H9 (cell line): ENCODE measurements around the gene PLA2R1. TPM values are rescaled to one million over a fixed set of nuclear protein-coding genes. Genes with fewer than 3 reads are reported as not detected.

Experiments used
- DNase-seq: peaks from one replicate; pipeline ENCODE4 v3.0.0-alpha.2; 2017
- H2AFZ ChIP-seq: one replicate; pipeline ENCODE4 v1.6.1; 2013; ENCODE audit warnings: mild to moderate bottlenecking, low read length, control low read depth, moderate library complexity
- H2AK5ac ChIP-seq: 2 replicates; pipeline ENCODE4 v1.6.1; 2013; ENCODE audit warnings: low read length, control low read depth, mixed read lengths; ENCODE audit not compliant: insufficient read length
- H2BK120ac ChIP-seq: one replicate; pipeline ENCODE4 v1.6.1; 2013; ENCODE audit warnings: low read depth, mild to moderate bottlenecking, low read length, control low read depth, inconsistent platforms; ENCODE audit not compliant: poor library complexity, severe bottlenecking
- H2BK12ac ChIP-seq: 2 replicates; pipeline ENCODE4 v1.6.1; 2013; ENCODE audit warnings: low read length, control low read depth, mixed read lengths, low read depth; ENCODE audit not compliant: insufficient read length
- H2BK15ac ChIP-seq: 2 replicates; pipeline ENCODE4 v1.6.1; 2013; ENCODE audit warnings: low read depth, low read length, control low read depth
- H2BK20ac ChIP-seq: one replicate; pipeline ENCODE4 v1.6.1; 2013; ENCODE audit warnings: low read depth, mild to moderate bottlenecking, low read length, control low read depth, inconsistent platforms; ENCODE audit not compliant: poor library complexity, severe bottlenecking
- H2BK5ac ChIP-seq: 2 replicates; pipeline ENCODE4 v1.6.1; 2013; ENCODE audit warnings: low read length, control low read depth, mixed read lengths; ENCODE audit not compliant: insufficient read length
- H3K14ac ChIP-seq: 2 replicates; pipeline ENCODE4 v1.6.1; 2013; ENCODE audit warnings: low read length, control low read depth; ENCODE audit not compliant: insufficient read depth
- H3K18ac ChIP-seq: 2 replicates; pipeline ENCODE4 v1.6.1; 2013; ENCODE audit warnings: low read depth, mild to moderate bottlenecking, mixed read lengths, low read length, control low read depth; ENCODE audit not compliant: insufficient read length
- H3K23ac ChIP-seq: 2 replicates; pipeline ENCODE4 v1.6.1; 2013; ENCODE audit warnings: low read length, control low read depth, mixed read lengths, low read depth; ENCODE audit not compliant: insufficient read length
- H3K23me2 ChIP-seq: 2 replicates; pipeline ENCODE4 v1.6.1; 2013; ENCODE audit warnings: low read depth, mild to moderate bottlenecking, mixed read lengths, low read length, control low read depth; ENCODE audit not compliant: insufficient read length, poor library complexity, severe bottlenecking
- H3K27ac ChIP-seq: 2 replicates; pipeline ENCODE4 v1.5.1; 2013; ENCODE audit warnings: low read length, control low read depth, mixed read lengths, low read depth; ENCODE audit not compliant: insufficient read length
- H3K27me3 ChIP-seq: 2 replicates; pipeline ENCODE4 v1.6.1; 2013; ENCODE audit warnings: low read length, control low read depth, inconsistent platforms; ENCODE audit not compliant: insufficient read depth
- H3K4ac ChIP-seq: 2 replicates; pipeline ENCODE4 v1.6.1; 2013; ENCODE audit warnings: low read depth, mild to moderate bottlenecking, control low read depth, inconsistent platforms, low read length, moderate library complexity
- H3K4me1 ChIP-seq: 2 replicates; pipeline ENCODE4 v1.6.1; 2013; ENCODE audit warnings: low read length, control low read depth, inconsistent platforms; ENCODE audit not compliant: insufficient read depth
- H3K4me2 ChIP-seq: 2 replicates; pipeline ENCODE4 v1.6.1; 2013; ENCODE audit warnings: low read length, control low read depth, mixed read lengths; ENCODE audit not compliant: insufficient read length, insufficient read depth
- H3K56ac ChIP-seq: 2 replicates; pipeline ENCODE4 v1.6.1; 2013; ENCODE audit warnings: low read depth, mild to moderate bottlenecking, mixed read lengths, low read length, control low read depth; ENCODE audit not compliant: insufficient read length
- H3K79me1 ChIP-seq: 2 replicates; pipeline ENCODE4 v1.6.1; 2013; ENCODE audit warnings: low read depth, mild to moderate bottlenecking, moderate library complexity, low read length, control low read depth, inconsistent platforms; ENCODE audit not compliant: insufficient read depth, poor library complexity, severe bottlenecking
- H3K79me2 ChIP-seq: 2 replicates; pipeline ENCODE4 v1.6.1; 2013; ENCODE audit warnings: low read length, control low read depth, inconsistent platforms; ENCODE audit not compliant: insufficient read depth
- H3K9ac ChIP-seq: 2 replicates; pipeline ENCODE4 v1.6.1; 2013; ENCODE audit warnings: low read length, control low read depth, mixed read lengths; ENCODE audit not compliant: insufficient read length; ENCODE audit errors: extremely low read depth
- H3K9me3 ChIP-seq: one replicate; pipeline ENCODE4 v1.6.1; 2013; ENCODE audit warnings: low read depth, low read length, inconsistent platforms; ENCODE audit not compliant: control insufficient read depth
- H3T11ph ChIP-seq: one replicate; pipeline ENCODE4 v1.6.1; 2013; ENCODE audit warnings: mild to moderate bottlenecking, low read length, control low read depth, inconsistent platforms
- H4K20me1 ChIP-seq: one replicate; pipeline ENCODE4 v1.6.1; 2013; ENCODE audit not compliant: control insufficient read depth, insufficient read length, insufficient read depth
- H4K5ac ChIP-seq: 2 replicates; pipeline ENCODE4 v1.6.1; 2013; ENCODE audit warnings: low read depth, mild to moderate bottlenecking, mixed read lengths, low read length, control low read depth; ENCODE audit not compliant: insufficient read length
- H4K8ac ChIP-seq: replicated peaks from 2 replicates; pipeline ENCODE4 v1.6.1; 2013; ENCODE audit warnings: low read length, control low read depth, mixed read lengths, low read depth; ENCODE audit not compliant: insufficient read length
- H4K91ac ChIP-seq: 2 replicates; pipeline ENCODE4 v1.6.1; 2013; ENCODE audit warnings: low read depth, mild to moderate bottlenecking, moderate library complexity, mixed read lengths, low read length, control low read depth; ENCODE audit not compliant: insufficient read length
- H3K27ac Mint-ChIP-seq, 3 experiments: 2 replicates in 2 of 3; 3 replicates in 1 of 3; pipeline ENCODE4 v1.8.0; 2020 to 2021; ENCODE audit warnings: mixed read lengths in 3 of 3, mild to moderate bottlenecking in 1 of 3, moderate library complexity in 1 of 3
- H3K27me3 Mint-ChIP-seq: 2 replicates; pipeline ENCODE4 v1.8.0; 2021; ENCODE audit warnings: low read depth, mild to moderate bottlenecking, moderate library complexity, mixed read lengths
- H3K36me3 Mint-ChIP-seq, 3 experiments: 2 replicates in 2 of 3; 3 replicates in 1 of 3; pipeline ENCODE4 v1.8.0; 2020 to 2021; ENCODE audit warnings: low read depth in 3 of 3, mixed read lengths in 3 of 3; ENCODE audit not compliant: insufficient read depth in 1 of 3
- H3K4me1 Mint-ChIP-seq, 2 experiments: 2 replicates each; pipeline ENCODE4 v1.8.0; 2020; ENCODE audit warnings: mixed read lengths in 2 of 2
- H3K4me3 Mint-ChIP-seq, 2 experiments: 2 replicates in 1 of 2; 3 replicates in 1 of 2; pipeline ENCODE4 v1.8.0; 2020 to 2021; ENCODE audit warnings: mild to moderate bottlenecking in 2 of 2, mixed read lengths in 2 of 2, moderate library complexity in 1 of 2
- H3K9me3 Mint-ChIP-seq, 2 experiments: 2 replicates in 1 of 2; 3 replicates in 1 of 2; pipeline ENCODE4 v1.8.0; 2020; ENCODE audit warnings: mild to moderate bottlenecking in 2 of 2, mixed read lengths in 2 of 2, moderate library complexity in 1 of 2
- WGBS: extraction: QIAGEN DNeasy Blood & Tissue Kit; methylation state at CpG from one replicate; pipeline ENCODE4 v1.1.7; 2013; ENCODE audit warnings: missing lambda C conversion rate, low lambda C conversion rate, mixed read lengths; ENCODE audit not compliant: insufficient read length; ENCODE audit errors: extremely low coverage; 5-methylcytosine and 5-hydroxymethylcytosine counted together
- total RNA-seq: library from RNA; stranded (reverse); gene quantifications from 2 replicates; pipeline ENCODE4 v1.2.1, GENCODE V29; 2021
- TF ChIP-seq, protein P1 (sequence below): fragments of 200-600 bp; sonication (generic); conservative IDR thresholded peaks from 3 replicates; pipeline ENCODE4 v1.8.0; 2021; ENCODE audit warnings: antibody characterized with exemption, mild to moderate bottlenecking

The PLA2R1 gene
- total RNA-seq, 1 experiment from 2014 or later = 0.83 TPM

DNA sequence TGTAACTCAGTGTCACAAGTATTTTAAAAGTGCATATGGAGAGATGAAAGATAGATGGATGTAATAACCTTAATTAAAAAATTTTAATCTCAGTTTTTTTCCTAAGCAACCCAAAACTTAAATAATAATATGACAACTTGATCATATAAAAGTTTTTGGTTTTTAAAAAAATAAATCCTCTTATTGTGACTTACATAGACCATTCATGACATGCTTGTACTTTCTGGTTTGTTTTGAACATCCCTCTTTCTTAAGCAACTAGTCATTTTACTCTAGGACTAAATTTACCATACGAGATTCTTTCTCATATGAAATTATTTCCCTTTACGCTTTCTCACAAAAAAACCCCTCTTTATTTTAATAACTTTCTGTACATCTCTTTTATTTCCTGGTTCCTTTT lies 6.5 kb upstream of the PLA2R1 start:
- no peak overlapping the region for H4K8ac ChIP-seq
- H3K4ac ChIP-seq = no peak overlapping the region
- no peak overlapping the region for H2BK12ac ChIP-seq
- no peaks in the 10 kb centered on the region for H3K4me1 ChIP-seq
- H2AFZ ChIP-seq = no peak overlapping the region
- no peaks in the 10 kb centered on the region for H3K23me2 ChIP-seq
- no peak for DNase-seq
- peaks cover 10% of the 10 kb centered on the region for H3K27me3 Mint-ChIP-seq
- no peak overlapping the region for H4K91ac ChIP-seq
- no peak overlapping the region for H3K27ac Mint-ChIP-seq
- no peaks in the 10 kb centered on the region for H3K79me1 ChIP-seq
- no peaks in the 10 kb centered on the region for H4K20me1 ChIP-seq
- no peaks in the 10 kb centered on the region for H3K9me3 ChIP-seq
- TF ChIP-seq, protein P1, sequence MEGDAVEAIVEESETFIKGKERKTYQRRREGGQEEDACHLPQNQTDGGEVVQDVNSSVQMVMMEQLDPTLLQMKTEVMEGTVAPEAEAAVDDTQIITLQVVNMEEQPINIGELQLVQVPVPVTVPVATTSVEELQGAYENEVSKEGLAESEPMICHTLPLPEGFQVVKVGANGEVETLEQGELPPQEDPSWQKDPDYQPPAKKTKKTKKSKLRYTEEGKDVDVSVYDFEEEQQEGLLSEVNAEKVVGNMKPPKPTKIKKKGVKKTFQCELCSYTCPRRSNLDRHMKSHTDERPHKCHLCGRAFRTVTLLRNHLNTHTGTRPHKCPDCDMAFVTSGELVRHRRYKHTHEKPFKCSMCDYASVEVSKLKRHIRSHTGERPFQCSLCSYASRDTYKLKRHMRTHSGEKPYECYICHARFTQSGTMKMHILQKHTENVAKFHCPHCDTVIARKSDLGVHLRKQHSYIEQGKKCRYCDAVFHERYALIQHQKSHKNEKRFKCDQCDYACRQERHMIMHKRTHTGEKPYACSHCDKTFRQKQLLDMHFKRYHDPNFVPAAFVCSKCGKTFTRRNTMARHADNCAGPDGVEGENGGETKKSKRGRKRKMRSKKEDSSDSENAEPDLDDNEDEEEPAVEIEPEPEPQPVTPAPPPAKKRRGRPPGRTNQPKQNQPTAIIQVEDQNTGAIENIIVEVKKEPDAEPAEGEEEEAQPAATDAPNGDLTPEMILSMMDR = no peak
- no peaks in the 10 kb centered on the region for H3K27me3 ChIP-seq
- no peak overlapping the region for H2BK5ac ChIP-seq
- WGBS = 100% methylated on average over 2 of the region's 2 CpGs
- no peak overlapping the region for H2BK20ac ChIP-seq
- no peak overlapping the region for H2BK120ac ChIP-seq
- H2AK5ac ChIP-seq = no peak overlapping the region
- H3K79me2 ChIP-seq = no peaks in the 10 kb centered on the region
- no peak overlapping the region for H2BK15ac ChIP-seq
- H3K4me1 Mint-ChIP-seq = no peaks in the 10 kb centered on the region
- no peak overlapping the region for H3K23ac ChIP-seq
- no peak overlapping the region for H3K4me2 ChIP-seq
- H3K14ac ChIP-seq = no peak overlapping the region
- no peak overlapping the region for H3T11ph ChIP-seq
- H3K18ac ChIP-seq = no peak overlapping the region
- H3K27ac ChIP-seq = no peak overlapping the region
- no peak overlapping the region for H3K56ac ChIP-seq
- no peak overlapping the region for H4K5ac ChIP-seq
- H3K9ac ChIP-seq = no peak overlapping the region
- peaks cover 12 to 34% (median 15%) of the 10 kb centered on the region in 3 experiments for H3K36me3 Mint-ChIP-seq
- peaks cover 39 to 42% of the 10 kb centered on the region in 2 experiments for H3K9me3 Mint-ChIP-seq
- H3K4me3 Mint-ChIP-seq = no peak overlapping the region
